H1 (cell line): ENCODE data around the gene TIGD6. TPM values are rescaled to one million over a fixed set of nuclear protein-coding genes. Genes with fewer than 3 reads are reported as not detected.

ENCODE experiments used
- CTCF ChIA-PET: fragments of 300-600 bp; sonication (Branson Sonifier 250); formaldehyde crosslinking; loops from one replicate; lab custom pipeline; 2021; ENCODE audit not compliant: partially characterized antibody; lab: Charles Lee
- POLR2A ChIA-PET: fragments of 300-600 bp; sonication (Branson Sonifier 250); formaldehyde crosslinking; loops from one replicate; lab custom pipeline; 2021; ENCODE audit warnings: inconsistent platforms; ENCODE audit not compliant: partially characterized antibody; lab: Charles Lee
- DNase-seq, 2 experiments: peaks; one replicate each; pipeline versions ENCODE4 v3.0.0 to v3.0.0-alpha.2; 2010 to 2022; ENCODE audit warnings: low spot score in 2 of 2, low read depth in 1 of 2, mixed read lengths in 1 of 2
- FAIRE-seq: peaks from 2 replicates; lab custom pipeline; 2011; peaks lifted over from hg19 to GRCh38; lab: Jason Lieb, UNC
- H2AFZ ChIP-seq: 2 replicates; pipeline ENCODE4 v1.8.1; 2012; ENCODE audit warnings: low read length, inconsistent platforms
- H2AK5ac ChIP-seq: 2 replicates; pipeline ENCODE4 v1.6.1; 2013; ENCODE audit warnings: low read depth, low read length
- H2BK120ac ChIP-seq: replicated peaks from 2 replicates; pipeline ENCODE3; 2013; ENCODE audit warnings: low read depth, low read length, inconsistent platforms
- H2BK12ac ChIP-seq: 2 replicates; pipeline ENCODE4 v1.6.1; 2013; ENCODE audit warnings: low read depth, low read length
- H2BK15ac ChIP-seq: 2 replicates; pipeline ENCODE4 v1.6.1; 2013; ENCODE audit warnings: low read length
- H2BK20ac ChIP-seq: 2 replicates; pipeline ENCODE4 v1.6.1; 2013; ENCODE audit warnings: low read length
- H2BK5ac ChIP-seq: 2 replicates; pipeline ENCODE4 v1.6.1; 2013; ENCODE audit warnings: low read depth, low read length
- H3K14ac ChIP-seq: 2 replicates; pipeline ENCODE4 v1.6.1; 2013; ENCODE audit warnings: inconsistent platforms; ENCODE audit not compliant: insufficient read length
- H3K18ac ChIP-seq: 2 replicates; pipeline ENCODE4 v1.6.1; 2013; ENCODE audit warnings: low read length; ENCODE audit errors: extremely low read depth
- H3K23ac ChIP-seq: 2 replicates; pipeline ENCODE4 v1.6.1; 2013; ENCODE audit warnings: inconsistent platforms; ENCODE audit not compliant: insufficient read length
- H3K23me2 ChIP-seq: 2 replicates; pipeline ENCODE4 v1.6.1; 2013; ENCODE audit warnings: low read depth, low read length
- H3K27ac ChIP-seq: 2 replicates; pipeline ENCODE4 v1.6.1; 2011; ENCODE audit warnings: low read depth, low read length, inconsistent platforms
- H3K27me3 ChIP-seq, 4 experiments: replicated peaks in 1 of 4; 1 replicate in 1 of 4; 2 replicates in 3 of 4; pipeline versions ENCODE4 v1.6.1 to v1.8.1; 2011 to 2013; ENCODE audit warnings: low read length in 3 of 4, mild to moderate bottlenecking in 3 of 4, inconsistent platforms in 2 of 4, mixed read lengths in 2 of 4, moderate library complexity in 1 of 4; ENCODE audit not compliant: control insufficient read depth in 3 of 4, insufficient read depth in 3 of 4; ENCODE audit errors: extremely low read depth in 1 of 4
- H3K36me3 ChIP-seq, 4 experiments: 2 replicates each; pipeline versions ENCODE4 v1.6.1 to v1.8.1; 2011 to 2013; ENCODE audit warnings: mild to moderate bottlenecking in 4 of 4, low read length in 3 of 4, moderate library complexity in 2 of 4, control low read depth in 1 of 4, inconsistent platforms in 1 of 4; ENCODE audit not compliant: insufficient read depth in 4 of 4, control insufficient read depth in 2 of 4
- H3K4ac ChIP-seq: replicated peaks from 2 replicates; pipeline ENCODE3; 2013; ENCODE audit warnings: low read length, low read depth, mixed read lengths, inconsistent platforms; ENCODE audit not compliant: insufficient read length
- H3K4me1 ChIP-seq, 4 experiments: replicated peaks in 1 of 4; 1 replicate in 1 of 4; 2 replicates in 3 of 4; pipeline versions ENCODE4 v1.6.1 to v1.8.1; 2011 to 2013; ENCODE audit warnings: low read length in 3 of 4, inconsistent platforms in 2 of 4, mixed read lengths in 1 of 4; ENCODE audit not compliant: insufficient read depth in 4 of 4, control insufficient read depth in 3 of 4
- H3K4me2 ChIP-seq, 2 experiments: 2 replicates each; pipeline versions ENCODE4 v1.6.1 to v1.8.1; 2011 to 2013; ENCODE audit warnings: low read depth in 2 of 2, low read length in 2 of 2, control low read depth in 1 of 2, inconsistent platforms in 1 of 2, mild to moderate bottlenecking in 1 of 2; ENCODE audit not compliant: insufficient read depth in 1 of 2
- H3K4me3 ChIP-seq, 4 experiments: fragments of 200-600, 300-600 bp in 1 of 4; sonication (generic), shearing (Covaris generic), sonication (Bioruptor Twin) in 1 of 4; 2 replicates each; pipeline versions ENCODE4 v1.5.1 to v1.8.1; 2011 to 2016; ENCODE audit warnings: low read length in 4 of 4, low read depth in 3 of 4, control low read depth in 2 of 4, inconsistent platforms in 2 of 4, mild to moderate bottlenecking in 2 of 4, mixed read lengths in 1 of 4, moderate library complexity in 1 of 4; ENCODE audit not compliant: insufficient read depth in 2 of 4; ENCODE audit errors: extremely low read depth in 1 of 4
- H3K56ac ChIP-seq: replicated peaks from 2 replicates; pipeline ENCODE3; 2013; ENCODE audit warnings: low read depth, mild to moderate bottlenecking, mixed read lengths, low read length, inconsistent platforms; ENCODE audit not compliant: insufficient read length
- H3K79me1 ChIP-seq: 2 replicates; pipeline ENCODE4 v1.6.1; 2013; ENCODE audit warnings: low read depth, low read length, control low read depth
- H3K79me2 ChIP-seq, 2 experiments: 2 replicates each; pipeline versions ENCODE4 v1.6.1 to v1.8.1; 2012 to 2013; ENCODE audit warnings: low read length in 2 of 2, mild to moderate bottlenecking in 2 of 2, inconsistent platforms in 1 of 2; ENCODE audit not compliant: insufficient read depth in 2 of 2, control insufficient read depth in 1 of 2
- H3K9ac ChIP-seq, 4 experiments: replicated peaks in 1 of 4; 1 replicate in 1 of 4; 2 replicates in 3 of 4; pipeline versions ENCODE4 v1.6.1 to v1.8.1; 2011 to 2013; ENCODE audit warnings: low read depth in 3 of 4, low read length in 3 of 4, control low read depth in 2 of 4, mild to moderate bottlenecking in 2 of 4, moderate library complexity in 2 of 4, inconsistent platforms in 1 of 4; ENCODE audit errors: extremely low read depth in 1 of 4
- H3K9me3 ChIP-seq, 2 experiments: 2 replicates each; pipeline versions ENCODE4 v1.6.1 to v1.8.1; 2012 to 2013; ENCODE audit warnings: mild to moderate bottlenecking in 2 of 2, moderate library complexity in 2 of 2, control low read depth in 1 of 2, inconsistent platforms in 1 of 2, low read depth in 1 of 2, low read length in 1 of 2, mixed read lengths in 1 of 2; ENCODE audit not compliant: insufficient read depth in 2 of 2
- H4K20me1 ChIP-seq, 2 experiments: replicated peaks in 1 of 2; 2 replicates each; pipeline versions ENCODE3 to v1.8.1; 2011 to 2013; ENCODE audit warnings: inconsistent platforms in 2 of 2, low read length in 2 of 2, mild to moderate bottlenecking in 1 of 2; ENCODE audit not compliant: insufficient read depth in 2 of 2, control insufficient read depth in 1 of 2
- H4K5ac ChIP-seq: 2 replicates; pipeline ENCODE4 v1.6.1; 2013; ENCODE audit warnings: low read length, low read depth, mixed read lengths, inconsistent platforms; ENCODE audit not compliant: insufficient read length
- H4K8ac ChIP-seq: 2 replicates; pipeline ENCODE4 v1.8.0; 2013; ENCODE audit warnings: mild to moderate bottlenecking, moderate library complexity, low read length, inconsistent platforms; ENCODE audit not compliant: insufficient read depth; ENCODE audit errors: extremely low read depth
- H4K91ac ChIP-seq: replicated peaks from 2 replicates; pipeline ENCODE3; 2013; ENCODE audit warnings: low read length, mixed read lengths, inconsistent platforms; ENCODE audit not compliant: insufficient read length
- WGBS, 2 experiments: shearing (Covaris generic) in 1 of 2; methylation state at CpG; one replicate each; pipeline versions ENCODE4 v1.1.6 to v1.1.7; 2013 to 2015; ENCODE audit warnings: low lambda C conversion rate in 2 of 2, mixed read lengths in 2 of 2, inconsistent platforms in 1 of 2, low coverage in 1 of 2, missing lambda C conversion rate in 1 of 2; ENCODE audit not compliant: insufficient replicate concordance in 2 of 2, insufficient coverage in 1 of 2, insufficient read length in 1 of 2; ENCODE audit errors: extremely low coverage in 1 of 2, missing lambda C conversion rate in 1 of 2; 5-methylcytosine and 5-hydroxymethylcytosine counted together
- polyA plus RNA-seq, 7 experiments: library from polyadenylated mRNA; depleted of rRNA in 3 of 7; stranded (reverse) in 5 of 7; unstranded in 2 of 7; fragments of >200 nt in 5 of 7; fragments of 200-250 nt in 2 of 7; gene quantifications; 1 replicate in 5 of 7; 2 replicates in 1 of 7; 4 replicates in 1 of 7; pipeline versions ENCODE4 v1.2.1 to v1.2.3, GENCODE V29; 2011 to 2013; ENCODE audit warnings: missing spikeins in 2 of 7, mixed read lengths in 2 of 7
- total RNA-seq: library from RNA; stranded (reverse); fragmentation: NEBNext Ultra II Directional; extraction: Animal tissue kit (Norgen Biotek cat#: 25700); gene quantifications from 2 replicates; pipeline ENCODE4 v1.2.1, GENCODE V29; 2021

Gene TIGD6
- total and polyA plus RNA-seq, 2 of the 8 experiments (the other 6 are each of a cell fraction or from before 2014, with no cell fraction given): 1.3 to 2.4 TPM

DNA sequence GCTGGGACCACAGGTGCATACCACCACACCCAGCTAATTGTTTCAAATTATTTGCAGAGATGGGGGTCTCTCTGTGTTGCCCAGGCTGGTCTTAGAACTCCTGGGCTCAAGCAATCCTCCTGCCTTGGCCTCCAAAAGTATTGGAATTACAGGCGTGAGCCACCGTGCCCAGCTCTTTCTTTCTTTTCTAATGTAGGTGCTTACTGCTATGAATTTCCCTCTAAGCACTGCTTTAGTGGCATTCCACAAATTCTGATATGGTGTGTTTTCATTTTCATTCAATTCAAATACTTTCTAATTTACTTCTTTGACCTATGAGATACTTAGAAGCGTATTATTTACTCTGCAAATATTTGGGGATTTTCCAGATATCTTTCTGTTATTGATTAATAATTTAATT lies 15.0 kb upstream of the TIGD6 start:
- Histone ChIP-seq H3K4me2 (no peak overlapping the region), H3K14ac (no peak overlapping the region), H3K4me1 (no peaks in the 10 kb centered on the region), H2BK5ac (no peak overlapping the region), H2AFZ (no peak overlapping the region), H4K20me1 (peaks cover 5 to 6% of the 10 kb centered on the region in 2 experiments), H3K79me1 (no peaks in the 10 kb centered on the region), H3K79me2 (no peaks in the 10 kb centered on the region), H4K5ac (no peak overlapping the region), H4K8ac (no peak overlapping the region), H3K27ac (no peak overlapping the region), H2BK20ac (no peak overlapping the region), H2BK120ac (no peak overlapping the region), H3K4me3 (no peak overlapping the region), H3K36me3 (peaks cover 4 to 74% (median 51%) of the 10 kb centered on the region in 4 experiments; a peak in 7 of 8 replicates), H2AK5ac (no peak overlapping the region), H3K23ac (no peak overlapping the region), H2BK15ac (no peak overlapping the region), H3K9ac (no peak overlapping the region), H3K18ac (no peak overlapping the region), H4K91ac (no peak overlapping the region), H3K56ac (no peak overlapping the region), H3K4ac (no peak overlapping the region), H3K23me2 (no peaks in the 10 kb centered on the region), H3K9me3 (0 out of 4 replicates have a peak, but pooled peaks cover 0 to 2% of the 10 kb centered on the region in 2 experiments), H2BK12ac (no peak overlapping the region), H3K27me3 (no peaks in the 10 kb centered on the region)
- POLR2A ChIA-PET: interaction anchor here (0.8 kb wide), 1 partner anchor 9 kb away, joined by 3 read pairs; no protein-coding TSS in a partner anchor
- no peak for DNase-seq
- 97% methylated on average over 3 of the region's 3 CpGs; no CpG with 5 or more reads in 1 of the 2 experiments for WGBS, 2 experiments
- no peak for FAIRE-seq
- CTCF ChIA-PET: interaction anchor here (0.8 to 1.1 kb wide), 2 partner anchors 10 to 379 kb away, joined by 3 read pairs; no protein-coding TSS in a partner anchor
